ENCODE measurements around the gene MFNG. TPM values are rescaled to one million over a fixed set of nuclear protein-coding genes. Genes with fewer than 3 reads are reported as not detected.
"Not testable (repeated sequence)": the region's sequence is repeated elsewhere in the genome, so short reads cannot be mapped to it uniquely, and the experiment has no call there.

The MFNG gene
- total RNA-seq, 1 experiment from 2014 or later = 0.08 TPM

- no peak for DNase-seq (ENCODE audit: low spot score)
Measured at GRCh38 chr22:37473437-37473946, 12.7 kb downstream of the MFNG start.

GRCh38 chr22:37472418-37473006, 13.7 kb downstream of the MFNG start:
- DNase-seq (ENCODE audit: low spot score) = no peak

- no peak for DNase-seq (ENCODE audit: low spot score)
Measured at GRCh38 chr22:37471727-37472417, 14.3 kb downstream of the MFNG start.

GRCh38 chr22:37470087-37470445, 16.1 kb downstream of the MFNG start:
- no peak for DNase-seq (ENCODE audit: low spot score)

- no peak for DNase-seq (ENCODE audit: low spot score)
Measured at GRCh38 chr22:37469416-37470086, 16.6 kb downstream of the MFNG start.

GRCh38 chr22:37468201-37468695, 17.9 kb downstream of the MFNG start:
- not testable (repeated sequence) for DNase-seq (ENCODE audit: low spot score)

- DNase-seq (ENCODE audit: low spot score) = no peak
Measured at GRCh38 chr22:37467391-37467955, 18.7 kb downstream of the MFNG start.

- no peak for DNase-seq (ENCODE audit: low spot score)
Measured at GRCh38 chr22:37464181-37464580, 22.0 kb downstream of the MFNG start.

GRCh38 chr22:37462983-37463382, 23.2 kb downstream of the MFNG start:
- no peak for DNase-seq (ENCODE audit: low spot score)

- no peak for DNase-seq (ENCODE audit: low spot score)
Measured at GRCh38 chr22:37462436-37462835, 23.7 kb downstream of the MFNG start.

GRCh38 chr22:37461961-37462360, 24.2 kb downstream of the MFNG start:
- no peak for DNase-seq (ENCODE audit: low spot score)

- DNase-seq (ENCODE audit: low spot score) = no peak
Measured at GRCh38 chr22:37460684-37461083, 25.5 kb downstream of the MFNG start.

GRCh38 chr22:37459206-37459605, 27.0 kb downstream of the MFNG start:
- DNase-seq (ENCODE audit: low spot score) = no peak

- peak; percentile 56 for DNase-seq (ENCODE audit: low spot score)
Measured at GRCh38 chr22:37457093-37457893, 28.9 kb downstream of the MFNG start.

- DNase-seq (ENCODE audit: low spot score) = no peak
Measured at GRCh38 chr22:37456346-37456745, 29.8 kb downstream of the MFNG start.

- no peak for DNase-seq (ENCODE audit: low spot score)
Measured at GRCh38 chr22:37455896-37456295, 30.3 kb downstream of the MFNG start.

- peak; percentile 75 for DNase-seq (ENCODE audit: low spot score)
Measured at GRCh38 chr22:37454857-37455686, 31.1 kb downstream of the MFNG start.

GRCh38 chr22:37453696-37454095, 32.5 kb downstream of the MFNG start:
- no peak for DNase-seq (ENCODE audit: low spot score)

GRCh38 chr22:37451218-37451617, 35.0 kb downstream of the MFNG start:
- DNase-seq (ENCODE audit: low spot score) = no peak

- DNase-seq (ENCODE audit: low spot score) = no peak
Measured at GRCh38 chr22:37449331-37450001, 36.7 kb downstream of the MFNG start.
